ENCODE measurements around the gene GAGE13.
"Not testable (repeated sequence)": the region's sequence is repeated elsewhere in the genome, so short reads cannot be mapped to it uniquely, and the experiment has no call there.

- TF ChIP-seq, protein P1, sequence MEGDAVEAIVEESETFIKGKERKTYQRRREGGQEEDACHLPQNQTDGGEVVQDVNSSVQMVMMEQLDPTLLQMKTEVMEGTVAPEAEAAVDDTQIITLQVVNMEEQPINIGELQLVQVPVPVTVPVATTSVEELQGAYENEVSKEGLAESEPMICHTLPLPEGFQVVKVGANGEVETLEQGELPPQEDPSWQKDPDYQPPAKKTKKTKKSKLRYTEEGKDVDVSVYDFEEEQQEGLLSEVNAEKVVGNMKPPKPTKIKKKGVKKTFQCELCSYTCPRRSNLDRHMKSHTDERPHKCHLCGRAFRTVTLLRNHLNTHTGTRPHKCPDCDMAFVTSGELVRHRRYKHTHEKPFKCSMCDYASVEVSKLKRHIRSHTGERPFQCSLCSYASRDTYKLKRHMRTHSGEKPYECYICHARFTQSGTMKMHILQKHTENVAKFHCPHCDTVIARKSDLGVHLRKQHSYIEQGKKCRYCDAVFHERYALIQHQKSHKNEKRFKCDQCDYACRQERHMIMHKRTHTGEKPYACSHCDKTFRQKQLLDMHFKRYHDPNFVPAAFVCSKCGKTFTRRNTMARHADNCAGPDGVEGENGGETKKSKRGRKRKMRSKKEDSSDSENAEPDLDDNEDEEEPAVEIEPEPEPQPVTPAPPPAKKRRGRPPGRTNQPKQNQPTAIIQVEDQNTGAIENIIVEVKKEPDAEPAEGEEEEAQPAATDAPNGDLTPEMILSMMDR (IDR thresholded peaks at IDR 0.05; ENCODE audit: low read length), result not testable (repeated sequence)
- TF ChIP-seq EZH2 (optimal IDR thresholded peaks at IDR 0.05; ENCODE audit: low read depth, low read length), result not testable (repeated sequence)
Observed at GRCh38 chrX:49323735-49324134, 7.6 kb upstream of the GAGE13 start.

Measured in MM.1S (cell line).